Activated CD8-positive, alpha-beta T cell treated with anti-CD3 and anti-CD28 coated beads for 36 hours (primary cell): ENCODE measurements around the gene LSP1. TPM values are rescaled to one million over a fixed set of nuclear protein-coding genes. Genes with fewer than 3 reads are reported as not detected.

ENCODE experiments used
- microRNA-seq: library from miRNA; unstranded; fragments of <30 nt; microRNA quantifications from one replicate; pipeline ENCODE4 v1.2.0, GENCODE V29; 2022; ENCODE audit warnings: borderline microRNAs expressed, borderline replicate concordance
- total RNA-seq, 2 experiments: library from RNA; stranded (reverse); gene quantifications; one replicate each; pipeline ENCODE4 v1.2.3, GENCODE V29; 2021

Gene LSP1
- total RNA-seq, 2 experiments from 2014 or later: 247 to 251 TPM

Small RNA genes within 50 kb of the gene (microRNA-seq; reads per million reads assigned to microRNA genes)
- gene MIR4298 (not detected), gene MIR7847 (not detected)

Other genes with a start within 250 kb of the LSP1 start
- not detected for gene KRTAP5-3, start 244.6 kb upstream of the LSP1 start, total RNA-seq
- not detected for gene KRTAP5-4, start 230.9 kb upstream of the LSP1 start, total RNA-seq
- not detected for gene KRTAP5-5, start 223.3 kb upstream of the LSP1 start, total RNA-seq
- not detected for gene KRTAP5-6, start 155.9 kb upstream of the LSP1 start, total RNA-seq
- under 1 TPM; 0.07 to 0.31 TPM for gene IFITM10, start 102.5 kb upstream of the LSP1 start, total RNA-seq
- 10 to 100 TPM; 44.9 to 45.6 TPM for gene CTSD, start 89.2 kb upstream of the LSP1 start, total RNA-seq
- gene SYT8, start 18.1 kb upstream of the LSP1 start, total RNA-seq: not detected
- gene TNNI2, start 14.1 kb upstream of the LSP1 start, total RNA-seq: under 1 TPM in 1 of 2 experiments, not detected in 1; 0.92 TPM
- gene PRR33, start 38.8 kb downstream of the LSP1 start, total RNA-seq: under 1 TPM; 0.16 to 0.20 TPM
- 1 to 10 TPM; 4.9 to 5.4 TPM for gene TNNT3, start 66.6 kb downstream of the LSP1 start, total RNA-seq
- gene MRPL23, start 94.2 kb downstream of the LSP1 start, total RNA-seq: 100 to 1,000 TPM; 134 to 145 TPM
- not detected for gene H19, start 144.8 kb downstream of the LSP1 start, total RNA-seq